ENCODE results near the gene SLC10A3. TPM values are rescaled to one million over a fixed set of nuclear protein-coding genes. Genes with fewer than 3 reads are reported as not detected.

Gene SLC10A3
- total and polyA plus RNA-seq, 2 of the 13 experiments (the other 11 are each of a cell fraction or from before 2014, with no cell fraction given), result 10.1 to 11.5 TPM

DNA sequence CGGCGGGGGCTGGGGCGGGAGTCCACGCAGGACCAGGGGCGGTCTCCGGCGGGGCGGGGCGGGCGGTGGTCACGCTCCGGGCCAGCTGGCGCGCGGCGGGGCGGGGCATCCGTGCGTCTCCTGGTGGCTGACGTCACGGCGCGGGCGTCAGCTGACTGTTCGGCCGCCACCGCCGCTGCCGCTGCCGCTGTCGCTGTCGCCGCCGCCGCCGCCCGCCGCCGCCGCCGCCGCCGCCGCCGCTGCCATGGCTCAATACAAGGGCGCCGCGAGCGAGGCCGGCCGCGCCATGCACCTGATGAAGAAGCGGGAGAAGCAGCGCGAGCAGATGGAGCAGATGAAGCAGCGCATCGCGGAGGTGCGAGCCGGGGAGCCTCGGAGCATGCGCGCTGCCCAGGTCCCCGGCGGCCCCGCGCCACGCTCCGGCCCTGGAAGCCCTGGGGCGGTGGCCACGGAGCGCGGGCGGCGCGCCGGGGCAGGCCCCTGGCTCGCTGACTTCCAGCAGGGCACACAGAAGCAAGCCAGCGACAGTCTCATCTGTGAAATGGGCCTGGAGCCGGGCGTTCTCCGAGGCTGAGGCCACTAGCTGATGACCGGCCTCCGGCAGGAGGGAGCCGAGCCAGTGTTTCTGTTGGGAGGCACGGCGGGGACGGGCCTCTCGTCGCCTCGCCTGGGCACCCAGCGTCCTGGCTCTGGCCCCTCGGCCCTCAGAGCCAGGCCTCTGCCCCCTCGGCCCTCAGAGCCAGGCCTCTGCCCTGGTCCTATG is 46.3 kb downstream of the SLC10A3 start, which contains the start of gene FAM50A:
TSS of gene FAM50A (plus strand) at position 150 of the 763 bp plus-strand sequence. CDS start at position 245, 95 bp downstream.
- Histone ChIP-seq H3K4me3 (replicated peaks in 1 of 3; ENCODE audit: insufficient read depth in 1 of 3, low read depth in 2 of 3, low read length in 3 of 3) (peak within 1 kb of the TSS; percentile 40 to 75 (median 65)), H3K27me3 (ENCODE audit: control insufficient read depth in 1 of 2, insufficient read depth in 2 of 2, low read length in 2 of 2) (no peaks in the 10 kb centered on the region), H3K9ac (ENCODE audit: insufficient read depth, low read depth, low read length) (peak within 1 kb of the TSS; percentile 78), H3K9me3 (ENCODE audit: low read length) (no peaks in the 10 kb centered on the region), H3K79me2 (ENCODE audit: insufficient read depth, low read length) (peaks cover 2% of the 10 kb centered on the region), H3K27ac (ENCODE audit: extremely low read length, insufficient read depth, low read length) (no peak within 1 kb of the TSS), H4K20me1 (ENCODE audit: insufficient read depth, low read length) (no peaks in the 10 kb centered on the region), H3K36me3 (replicated peaks in 1 of 2; ENCODE audit: control insufficient read depth in 1 of 2, insufficient read depth in 2 of 2, low read length in 2 of 2) (peaks cover 0 to 2% of the 10 kb centered on the region in 2 experiments; a peak in 2 of 5 replicates), H3K4me1 (ENCODE audit: insufficient read depth, low read length) (peaks cover 11% of the 10 kb centered on the region), H2AFZ (ENCODE audit: low read length) (no peak within 1 kb of the TSS), H3K4me2 (ENCODE audit: low read depth, low read length) (peak within 1 kb of the TSS; percentile 71)
- DNase-seq (ENCODE audit: low spot score), result no peak
- in situ Hi-C loops (cut with HindIII; ENCODE audit: extremely low pct_ligation_motif_present, low pct_unique_long_range_greater_than_20kb), result no loop called here
- ATAC-seq, result peak; percentile 84
- intact Hi-C loops (cut with micrococcal nuclease; ENCODE audit: unreplicated experiment), result no loop called here
- no TSS peak for BruUV-seq (replicated peaks)
- no peak for FAIRE-seq
- no CpG with 5 or more reads among the region's 94 CpGs for WGBS (ENCODE audit: low lambda C conversion rate)
- POLR2A ChIA-PET, result interaction anchor here (0.6 to 1.6 kb wide), 3 partner anchors 16 to 80 kb away, joined by 4 to 6 read pairs (median 4); partner anchors contain the start of genes ATP6AP1 and SLC10A3
- CTCF ChIA-PET (ENCODE audit: low intra/inter-chr PET ratio, low total read pairs), result no interaction called here
- TF ChIP-seq PHF8 (CRISPR knock-in tag; IDR thresholded peaks at IDR 0.05) (peak; percentile 58; the same call in 1 of the 2 replicates), ZFP82 (CRISPR knock-in tag; IDR thresholded peaks at IDR 0.05; ENCODE audit: borderline replicate concordance) (no peak), ZNF563 (CRISPR knock-in tag; IDR thresholded peaks at IDR 0.05) (0 out of 2 replicates have a peak, but pooled peaks have one; percentile 40), CREB1 (IDR thresholded peaks at IDR 0.05) (peak; percentile 80; the same call in 1 of the 2 replicates), CREB1 (CRISPR knock-in tag; IDR thresholded peaks at IDR 0.05) (no peak), RBFOX2 (IDR thresholded peaks at IDR 0.05; ENCODE audit: low read depth, low read length) (peak; percentile 39; the same call in 1 of the 2 replicates), MAZ (IDR thresholded peaks at IDR 0.05; ENCODE audit: borderline replicate concordance, low read depth, low read length) (no peak), MAZ (CRISPR knock-in tag; IDR thresholded peaks at IDR 0.05; ENCODE audit: low read depth) (0 out of 2 replicates have a peak, but pooled peaks have one; percentile 26), ZNF441 (CRISPR knock-in tag; IDR thresholded peaks at IDR 0.05; ENCODE audit: borderline replicate concordance) (0 out of 2 replicates have a peak, but pooled peaks have one; percentile 33), ZNF629 (CRISPR knock-in tag; conservative IDR thresholded peaks at IDR 0.05) (peak; percentile 73), CEBPB (IDR thresholded peaks at IDR 0.05; ENCODE audit: borderline replicate concordance, low read depth, low read length) (no peak), RNF2 (conservative IDR thresholded peaks at IDR 0.05; ENCODE audit: low read depth) (0 out of 2 replicates have a peak, but pooled peaks have one; percentile 29), HOXA3 (CRISPR knock-in tag; IDR thresholded peaks at IDR 0.05) (0 out of 2 replicates have a peak, but pooled peaks have one; percentile 8)
- TF ChIP-seq, protein P1, sequence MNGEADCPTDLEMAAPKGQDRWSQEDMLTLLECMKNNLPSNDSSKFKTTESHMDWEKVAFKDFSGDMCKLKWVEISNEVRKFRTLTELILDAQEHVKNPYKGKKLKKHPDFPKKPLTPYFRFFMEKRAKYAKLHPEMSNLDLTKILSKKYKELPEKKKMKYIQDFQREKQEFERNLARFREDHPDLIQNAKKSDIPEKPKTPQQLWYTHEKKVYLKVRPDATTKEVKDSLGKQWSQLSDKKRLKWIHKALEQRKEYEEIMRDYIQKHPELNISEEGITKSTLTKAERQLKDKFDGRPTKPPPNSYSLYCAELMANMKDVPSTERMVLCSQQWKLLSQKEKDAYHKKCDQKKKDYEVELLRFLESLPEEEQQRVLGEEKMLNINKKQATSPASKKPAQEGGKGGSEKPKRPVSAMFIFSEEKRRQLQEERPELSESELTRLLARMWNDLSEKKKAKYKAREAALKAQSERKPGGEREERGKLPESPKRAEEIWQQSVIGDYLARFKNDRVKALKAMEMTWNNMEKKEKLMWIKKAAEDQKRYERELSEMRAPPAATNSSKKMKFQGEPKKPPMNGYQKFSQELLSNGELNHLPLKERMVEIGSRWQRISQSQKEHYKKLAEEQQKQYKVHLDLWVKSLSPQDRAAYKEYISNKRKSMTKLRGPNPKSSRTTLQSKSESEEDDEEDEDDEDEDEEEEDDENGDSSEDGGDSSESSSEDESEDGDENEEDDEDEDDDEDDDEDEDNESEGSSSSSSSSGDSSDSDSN (CRISPR knock-in tag; IDR thresholded peaks at IDR 0.05), result peak; percentile 34; the same call in 1 of the 2 replicates
- TF ChIP-seq, protein P2, sequence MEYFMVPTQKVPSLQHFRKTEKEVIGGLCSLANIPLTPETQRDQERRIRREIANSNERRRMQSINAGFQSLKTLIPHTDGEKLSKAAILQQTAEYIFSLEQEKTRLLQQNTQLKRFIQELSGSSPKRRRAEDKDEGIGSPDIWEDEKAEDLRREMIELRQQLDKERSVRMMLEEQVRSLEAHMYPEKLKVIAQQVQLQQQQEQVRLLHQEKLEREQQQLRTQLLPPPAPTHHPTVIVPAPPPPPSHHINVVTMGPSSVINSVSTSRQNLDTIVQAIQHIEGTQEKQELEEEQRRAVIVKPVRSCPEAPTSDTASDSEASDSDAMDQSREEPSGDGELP (IDR thresholded peaks at IDR 0.05; ENCODE audit: borderline replicate concordance, low read depth), result peak; percentile 61; the same call in 1 of the 2 replicates
- TF ChIP-seq, protein P3, sequence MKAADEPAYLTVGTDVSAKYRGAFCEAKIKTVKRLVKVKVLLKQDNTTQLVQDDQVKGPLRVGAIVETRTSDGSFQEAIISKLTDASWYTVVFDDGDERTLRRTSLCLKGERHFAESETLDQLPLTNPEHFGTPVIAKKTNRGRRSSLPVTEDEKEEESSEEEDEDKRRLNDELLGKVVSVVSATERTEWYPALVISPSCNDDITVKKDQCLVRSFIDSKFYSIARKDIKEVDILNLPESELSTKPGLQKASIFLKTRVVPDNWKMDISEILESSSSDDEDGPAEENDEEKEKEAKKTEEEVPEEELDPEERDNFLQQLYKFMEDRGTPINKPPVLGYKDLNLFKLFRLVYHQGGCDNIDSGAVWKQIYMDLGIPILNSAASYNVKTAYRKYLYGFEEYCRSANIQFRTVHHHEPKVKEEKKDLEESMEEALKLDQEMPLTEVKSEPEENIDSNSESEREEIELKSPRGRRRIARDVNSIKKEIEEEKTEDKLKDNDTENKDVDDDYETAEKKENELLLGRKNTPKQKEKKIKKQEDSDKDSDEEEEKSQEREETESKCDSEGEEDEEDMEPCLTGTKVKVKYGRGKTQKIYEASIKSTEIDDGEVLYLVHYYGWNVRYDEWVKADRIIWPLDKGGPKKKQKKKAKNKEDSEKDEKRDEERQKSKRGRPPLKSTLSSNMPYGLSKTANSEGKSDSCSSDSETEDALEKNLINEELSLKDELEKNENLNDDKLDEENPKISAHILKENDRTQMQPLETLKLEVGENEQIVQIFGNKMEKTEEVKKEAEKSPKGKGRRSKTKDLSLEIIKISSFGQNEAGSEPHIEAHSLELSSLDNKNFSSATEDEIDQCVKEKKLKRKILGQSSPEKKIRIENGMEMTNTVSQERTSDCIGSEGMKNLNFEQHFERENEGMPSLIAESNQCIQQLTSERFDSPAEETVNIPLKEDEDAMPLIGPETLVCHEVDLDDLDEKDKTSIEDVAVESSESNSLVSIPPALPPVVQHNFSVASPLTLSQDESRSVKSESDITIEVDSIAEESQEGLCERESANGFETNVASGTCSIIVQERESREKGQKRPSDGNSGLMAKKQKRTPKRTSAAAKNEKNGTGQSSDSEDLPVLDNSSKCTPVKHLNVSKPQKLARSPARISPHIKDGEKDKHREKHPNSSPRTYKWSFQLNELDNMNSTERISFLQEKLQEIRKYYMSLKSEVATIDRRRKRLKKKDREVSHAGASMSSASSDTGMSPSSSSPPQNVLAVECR (CRISPR knock-in tag; IDR thresholded peaks at IDR 0.05; ENCODE audit: borderline replicate concordance), result peak; percentile 13; the same call in 1 of the 2 replicates

Measured in HepG2 (cell line).